Measurements from ENCODE around the gene FAM120B.

FAM120B gene

DNA sequence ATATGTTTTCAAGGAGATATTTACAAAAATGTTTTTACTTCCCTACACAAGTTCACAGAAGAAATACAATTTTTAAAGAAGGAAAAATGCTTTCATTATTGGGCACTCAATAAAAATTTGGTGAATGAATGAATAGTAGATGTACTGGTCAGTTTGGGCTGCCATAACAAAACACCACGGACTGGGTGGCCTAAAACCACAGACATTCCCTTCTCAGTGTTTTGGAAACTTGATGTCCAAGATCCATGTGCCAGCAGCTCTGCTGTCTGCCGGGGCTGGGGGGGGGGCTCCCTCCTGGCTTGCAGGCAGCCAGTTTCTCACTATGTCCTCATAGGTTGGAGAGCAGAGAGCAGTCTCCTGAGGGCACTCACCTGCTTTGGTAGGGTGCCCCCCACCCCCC lies 62.0 kb downstream of the FAM120B start:
- TF ChIP-seq, protein P1, sequence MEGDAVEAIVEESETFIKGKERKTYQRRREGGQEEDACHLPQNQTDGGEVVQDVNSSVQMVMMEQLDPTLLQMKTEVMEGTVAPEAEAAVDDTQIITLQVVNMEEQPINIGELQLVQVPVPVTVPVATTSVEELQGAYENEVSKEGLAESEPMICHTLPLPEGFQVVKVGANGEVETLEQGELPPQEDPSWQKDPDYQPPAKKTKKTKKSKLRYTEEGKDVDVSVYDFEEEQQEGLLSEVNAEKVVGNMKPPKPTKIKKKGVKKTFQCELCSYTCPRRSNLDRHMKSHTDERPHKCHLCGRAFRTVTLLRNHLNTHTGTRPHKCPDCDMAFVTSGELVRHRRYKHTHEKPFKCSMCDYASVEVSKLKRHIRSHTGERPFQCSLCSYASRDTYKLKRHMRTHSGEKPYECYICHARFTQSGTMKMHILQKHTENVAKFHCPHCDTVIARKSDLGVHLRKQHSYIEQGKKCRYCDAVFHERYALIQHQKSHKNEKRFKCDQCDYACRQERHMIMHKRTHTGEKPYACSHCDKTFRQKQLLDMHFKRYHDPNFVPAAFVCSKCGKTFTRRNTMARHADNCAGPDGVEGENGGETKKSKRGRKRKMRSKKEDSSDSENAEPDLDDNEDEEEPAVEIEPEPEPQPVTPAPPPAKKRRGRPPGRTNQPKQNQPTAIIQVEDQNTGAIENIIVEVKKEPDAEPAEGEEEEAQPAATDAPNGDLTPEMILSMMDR (IDR thresholded peaks at IDR 0.05): no peak
- no peak overlapping the region for H3K27ac ChIP-seq
- no peaks in the 10 kb centered on the region for H3K9me3 ChIP-seq
- H3K4me3 ChIP-seq (ENCODE audit: low read depth in 1 of 2, low read length in 1 of 2): no peak overlapping the region
- peaks cover 56% of the 10 kb centered on the region for H3K36me3 ChIP-seq
- H3K27me3 ChIP-seq: no peaks in the 10 kb centered on the region
- peaks cover 16 to 24% of the 10 kb centered on the region in 2 experiments for H3K4me1 ChIP-seq (ENCODE audit: control insufficient read depth in 1 of 2, insufficient read depth in 1 of 2, low read depth in 1 of 2, low read length in 1 of 2)

DNA sequence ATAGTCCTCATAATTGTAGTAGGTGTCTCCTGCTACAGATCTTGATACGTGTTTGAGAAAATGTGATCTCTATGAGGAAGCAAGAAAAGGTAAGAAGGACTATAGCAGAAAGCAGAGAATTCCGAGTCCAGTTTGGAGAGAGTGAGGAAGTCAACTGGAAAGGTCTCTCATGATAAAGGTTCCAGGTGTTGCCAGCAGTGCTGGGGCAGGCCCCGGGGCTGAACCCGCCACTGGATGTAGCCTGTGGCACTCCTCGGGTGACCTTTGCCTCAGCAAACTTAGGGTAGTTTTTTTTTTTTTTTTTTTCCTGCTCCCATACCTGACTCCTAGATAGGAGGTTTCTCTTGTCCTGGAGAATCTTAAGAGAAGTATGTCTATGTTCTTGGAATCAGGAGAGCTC lies 62.8 kb downstream of the FAM120B start:
- H3K27ac ChIP-seq: peak overlapping the region; percentile 5
- H3K4me3 ChIP-seq (ENCODE audit: low read depth in 1 of 2, low read length in 1 of 2): no peak overlapping the region
- TF ChIP-seq, protein P1 (IDR thresholded peaks at IDR 0.05): no peak
- no peaks in the 10 kb centered on the region for H3K27me3 ChIP-seq
- peaks cover 50% of the 10 kb centered on the region for H3K36me3 ChIP-seq
- peaks cover 24 to 33% of the 10 kb centered on the region in 2 experiments for H3K4me1 ChIP-seq (ENCODE audit: control insufficient read depth in 1 of 2, insufficient read depth in 1 of 2, low read depth in 1 of 2, low read length in 1 of 2)
- H3K9me3 ChIP-seq: no peaks in the 10 kb centered on the region

DNA sequence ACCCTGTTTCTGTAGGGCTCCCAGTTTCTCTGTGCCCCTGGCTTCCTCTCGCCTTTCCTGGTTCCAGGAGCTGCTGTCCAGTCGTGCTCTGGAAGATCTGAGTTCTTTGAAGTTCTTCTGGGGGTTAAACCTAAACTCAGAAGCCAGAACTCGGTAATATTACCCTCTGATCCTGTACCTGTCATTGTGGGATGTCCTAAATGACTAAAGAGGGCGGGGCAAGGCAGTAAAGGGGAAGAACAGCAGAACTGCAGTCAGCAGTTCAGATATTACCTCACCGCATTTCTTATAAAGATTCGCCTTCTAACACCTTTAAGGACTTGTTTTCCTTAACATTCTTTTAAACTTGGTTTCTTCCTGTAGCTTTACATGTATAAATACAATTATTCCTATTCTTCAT lies 63.9 kb downstream of the FAM120B start:
- peaks cover 40% of the 10 kb centered on the region for H3K36me3 ChIP-seq
- no peaks in the 10 kb centered on the region for H3K27me3 ChIP-seq
- peak overlapping the region; percentile 56 for H3K27ac ChIP-seq
- H3K9me3 ChIP-seq: no peaks in the 10 kb centered on the region
- TF ChIP-seq, protein P1 (IDR thresholded peaks at IDR 0.05): no peak
- H3K4me1 ChIP-seq (ENCODE audit: control insufficient read depth in 1 of 2, insufficient read depth in 1 of 2, low read depth in 1 of 2, low read length in 1 of 2): peaks cover 35 to 43% of the 10 kb centered on the region in 2 experiments
- H3K4me3 ChIP-seq (ENCODE audit: low read depth in 1 of 2, low read length in 1 of 2): no peak overlapping the region

DNA sequence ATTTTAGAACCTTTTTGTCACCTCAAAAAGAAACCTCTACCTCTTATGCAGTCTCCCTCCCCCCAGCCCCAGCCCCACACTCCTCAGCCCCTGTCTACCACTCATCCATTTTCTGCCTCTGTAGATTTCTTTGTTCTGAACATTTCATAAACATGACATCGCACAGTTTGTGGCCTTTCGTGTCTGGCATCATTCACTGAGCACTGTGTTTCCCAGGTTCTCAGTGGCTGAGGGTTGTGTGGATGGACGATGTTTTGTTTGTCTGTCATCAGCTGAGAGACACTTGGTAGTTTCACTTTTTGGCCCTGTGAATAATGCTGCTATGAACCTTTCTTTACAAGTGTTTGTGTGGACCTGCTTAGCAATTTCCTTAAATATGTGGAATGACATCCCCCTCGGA lies 64.5 kb downstream of the FAM120B start:
- Histone ChIP-seq H3K4me1 (ENCODE audit: control insufficient read depth in 1 of 2, insufficient read depth in 1 of 2, low read depth in 1 of 2, low read length in 1 of 2) (peaks cover 41 to 50% of the 10 kb centered on the region in 2 experiments), H3K27me3 (no peaks in the 10 kb centered on the region), H3K9me3 (no peaks in the 10 kb centered on the region), H3K27ac (peak overlapping the region; percentile 56), H3K36me3 (peaks cover 33% of the 10 kb centered on the region), H3K4me3 (ENCODE audit: low read depth in 1 of 2, low read length in 1 of 2) (no peak overlapping the region)
- TF ChIP-seq, protein P1 (IDR thresholded peaks at IDR 0.05): no peak

DNA sequence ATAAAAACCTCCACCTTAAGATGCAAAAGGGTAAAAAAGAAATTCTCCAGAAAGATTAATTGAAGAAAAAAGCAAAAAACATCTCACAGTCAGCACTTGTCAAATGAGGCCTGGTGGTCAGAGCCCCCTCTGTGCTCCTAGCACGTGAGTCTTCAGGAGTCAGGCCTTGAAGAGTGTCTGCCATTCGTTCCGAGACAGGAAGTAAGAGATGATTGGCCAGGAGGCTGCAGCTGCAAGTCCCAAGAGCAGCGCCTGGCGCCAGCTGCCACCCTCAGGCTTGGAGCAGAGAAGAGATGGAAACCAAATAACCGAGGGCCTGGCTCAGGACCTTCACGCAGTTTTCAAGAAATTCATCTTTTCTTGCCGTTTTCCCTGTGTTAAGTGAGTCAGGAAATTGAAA lies 65.0 kb downstream of the FAM120B start:
- H3K4me3 ChIP-seq (ENCODE audit: low read depth in 1 of 2, low read length in 1 of 2): no peak overlapping the region
- H3K27me3 ChIP-seq: no peaks in the 10 kb centered on the region
- H3K9me3 ChIP-seq: no peaks in the 10 kb centered on the region
- peak overlapping the region; percentile 56 for H3K27ac ChIP-seq
- H3K4me1 ChIP-seq (ENCODE audit: control insufficient read depth in 1 of 2, insufficient read depth in 1 of 2, low read depth in 1 of 2, low read length in 1 of 2): peaks cover 46 to 55% of the 10 kb centered on the region in 2 experiments
- peaks cover 28% of the 10 kb centered on the region for H3K36me3 ChIP-seq
- TF ChIP-seq, protein P1 (IDR thresholded peaks at IDR 0.05): no peak

Data from neutrophil (primary cell).